Upper lobe of left lung (tissue), 4 donors: ENCODE results near the gene MAPK7.

ENCODE experiments used
- EP300 ChIP-seq, 4 donors: sonication (generic); formaldehyde crosslinking; IDR thresholded peaks; one replicate each; pipeline ENCODE4 v1.5.1; 2017; ENCODE audit warnings: antibody characterized with exemption in 4 of 4, control low read depth in 2 of 4
- POLR2AphosphoS5 ChIP-seq, 2 donors: sonication (generic); formaldehyde crosslinking; IDR thresholded peaks; one replicate each; pipeline ENCODE4 v1.5.1; 2017; ENCODE audit warnings: antibody characterized with exemption in 2 of 2

- TF ChIP-seq POLR2AphosphoS5 (IDR thresholded peaks at IDR 0.05) (no peak), EP300 (IDR thresholded peaks at IDR 0.05) (no peak)
Measured at GRCh38 chr17:19414396-19415280, 36.3 kb downstream of the MAPK7 start.
